GM23338 (cell line): ENCODE measurements around the gene DLG5.

Experiments
- CREB1 ChIP-seq: fragments of 250-450 bp; sonication (Bioruptor Pico); IDR thresholded peaks from 2 replicates; pipeline ENCODE4 v1.5.0; 2020; ENCODE audit warnings: low read depth, mild to moderate bottlenecking, moderate library complexity
- CTCF ChIP-seq, 2 experiments: fragments of 200-600 bp in 1 of 2; sonication (generic) in 1 of 2; conservative IDR thresholded peaks; 2 replicates each; pipeline versions ENCODE4 v1.5.1 to v1.6.1; 2016 to 2017; ENCODE audit warnings: antibody characterized with exemption in 2 of 2, low read depth in 2 of 2, mild to moderate bottlenecking in 2 of 2, moderate library complexity in 1 of 2
- JUNB ChIP-seq: IDR thresholded peaks from one replicate; pipeline ENCODE4 v1.6.1; 2016; ENCODE audit warnings: antibody characterized with exemption; ENCODE audit not compliant: unreplicated experiment
- POLR2AphosphoS5 ChIP-seq: IDR thresholded peaks from 2 replicates; pipeline ENCODE4 v1.6.1; 2016; ENCODE audit warnings: antibody characterized with exemption, low read depth
- REST ChIP-seq: IDR thresholded peaks from one replicate; pipeline ENCODE4 v1.6.1; 2018; ENCODE audit warnings: antibody characterized with exemption; ENCODE audit not compliant: unreplicated experiment

GRCh38 chr10:77805676-77806075, 120.9 kb downstream of the DLG5 start:
- no peak for TF ChIP-seq JUNB
- TF ChIP-seq CTCF (conservative IDR thresholded peaks at IDR 0.05; ENCODE audit: low read depth in 2 of 2), result no peak
- no peak for TF ChIP-seq CREB1 (CRISPR knock-in tag)
- no peak for TF ChIP-seq POLR2AphosphoS5
- no peak for TF ChIP-seq REST
